GM23338 (cell line): ENCODE data around the gene RAB25. TPM values are rescaled to one million over a fixed set of nuclear protein-coding genes. Genes with fewer than 3 reads are reported as not detected.

Experiments
- ATAC-seq: fragments of 200-7000 bp; cut with Tn5 transposase; 3 replicates; pipeline ENCODE4 v1.9.1; 2020
- DNase-seq: peaks from one replicate; pipeline ENCODE4 v3.0.0-alpha.2; 2015; ENCODE audit warnings: low spot score
- H2AFZ ChIP-seq: fragments of 200-600 bp; sonication (generic); 2 replicates; pipeline ENCODE4 v1.8.0; 2016; ENCODE audit warnings: antibody characterized with exemption, mild to moderate bottlenecking, moderate library complexity
- H3F3A ChIP-seq: fragments of 200-600 bp; sonication (generic); replicated peaks from 2 replicates; pipeline ENCODE4 v1.8.0; 2017; ENCODE audit warnings: antibody characterized with exemption, mixed run types, low read depth
- H3K27ac ChIP-seq: fragments of 200-600 bp; sonication (generic); 2 replicates; pipeline ENCODE4 v1.6.1; 2016; ENCODE audit warnings: low read depth
- H3K27me3 ChIP-seq: fragments of 200-600 bp; sonication (generic); 2 replicates; pipeline ENCODE4 v1.8.0; 2016; ENCODE audit warnings: mild to moderate bottlenecking, mixed run types, moderate library complexity; ENCODE audit not compliant: insufficient read depth
- H3K36me3 ChIP-seq: fragments of 200-600 bp; sonication (generic); 2 replicates; pipeline ENCODE4 v1.8.0; 2016; ENCODE audit warnings: mild to moderate bottlenecking; ENCODE audit not compliant: insufficient read depth
- H3K4me1 ChIP-seq: fragments of 200-600 bp; sonication (generic); 2 replicates; pipeline ENCODE4 v1.8.0; 2016; ENCODE audit warnings: mild to moderate bottlenecking, moderate library complexity; ENCODE audit not compliant: insufficient read depth
- H3K4me2 ChIP-seq: fragments of 200-600 bp; sonication (generic); 2 replicates; pipeline ENCODE4 v1.7.1; 2017; ENCODE audit warnings: mixed run types
- H3K4me3 ChIP-seq: fragments of 200-600 bp; sonication (generic); 2 replicates; pipeline ENCODE4 v1.6.1; 2016; ENCODE audit warnings: mixed run types
- H3K79me2 ChIP-seq: fragments of 200-600 bp; sonication (generic); replicated peaks from 2 replicates; pipeline ENCODE4 v1.8.0; 2017; ENCODE audit warnings: mild to moderate bottlenecking; ENCODE audit not compliant: insufficient read depth
- H3K9me2 ChIP-seq: fragments of 200-600 bp; sonication (generic); 2 replicates; pipeline ENCODE4 v1.8.0; 2017; ENCODE audit not compliant: insufficient read depth
- H4K20me1 ChIP-seq: fragments of 200-600 bp; sonication (generic); replicated peaks from 2 replicates; pipeline ENCODE4 v1.8.0; 2017; ENCODE audit warnings: mild to moderate bottlenecking; ENCODE audit not compliant: insufficient read depth
- H3K27ac Mint-ChIP-seq: 2 replicates; pipeline ENCODE4 v1.8.0; 2020; ENCODE audit warnings: inconsistent platforms, mild to moderate bottlenecking, moderate library complexity, mixed read lengths
- H3K27me3 Mint-ChIP-seq: 3 replicates; pipeline ENCODE4 v1.8.0; 2022; ENCODE audit warnings: low read depth, mild to moderate bottlenecking, moderate library complexity, mixed read lengths, inconsistent platforms; ENCODE audit not compliant: insufficient read depth, poor library complexity
- H3K36me3 Mint-ChIP-seq: 3 replicates; pipeline ENCODE4 v1.8.0; 2021; ENCODE audit warnings: low read depth, mild to moderate bottlenecking, inconsistent platforms, moderate library complexity, mixed read lengths
- H3K4me1 Mint-ChIP-seq: 3 replicates; pipeline ENCODE4 v1.8.0; 2020; ENCODE audit warnings: mild to moderate bottlenecking, inconsistent platforms, mixed read lengths
- H3K4me3 Mint-ChIP-seq: 3 replicates; pipeline ENCODE4 v1.8.0; 2021; ENCODE audit warnings: moderate library complexity, mild to moderate bottlenecking, inconsistent platforms, mixed read lengths
- H3K9me3 Mint-ChIP-seq: 3 replicates; pipeline ENCODE4 v1.8.0; 2020; ENCODE audit warnings: moderate library complexity, mild to moderate bottlenecking, inconsistent platforms, mixed read lengths
- CREB1 ChIP-seq: fragments of 250-450 bp; sonication (Bioruptor Pico); IDR thresholded peaks from 2 replicates; pipeline ENCODE4 v1.5.0; 2020; ENCODE audit warnings: low read depth, mild to moderate bottlenecking, moderate library complexity
- CTCF ChIP-seq, 2 experiments: fragments of 200-600 bp in 1 of 2; sonication (generic) in 1 of 2; conservative IDR thresholded peaks; 2 replicates each; pipeline versions ENCODE4 v1.5.1 to v1.6.1; 2016 to 2017; ENCODE audit warnings: antibody characterized with exemption in 2 of 2, low read depth in 2 of 2, mild to moderate bottlenecking in 2 of 2, moderate library complexity in 1 of 2
- EZH2phosphoT487 ChIP-seq: fragments of 200-600 bp; sonication (generic); IDR thresholded peaks from one replicate; pipeline ENCODE4 v1.8.1; 2018; ENCODE audit warnings: antibody characterized with exemption; ENCODE audit not compliant: unreplicated experiment
- JUNB ChIP-seq: IDR thresholded peaks from one replicate; pipeline ENCODE4 v1.6.1; 2016; ENCODE audit warnings: antibody characterized with exemption; ENCODE audit not compliant: unreplicated experiment
- POLR2AphosphoS5 ChIP-seq: IDR thresholded peaks from 2 replicates; pipeline ENCODE4 v1.6.1; 2016; ENCODE audit warnings: antibody characterized with exemption, low read depth
- REST ChIP-seq: IDR thresholded peaks from one replicate; pipeline ENCODE4 v1.6.1; 2018; ENCODE audit warnings: antibody characterized with exemption; ENCODE audit not compliant: unreplicated experiment
- STAT1 ChIP-seq: IDR thresholded peaks from one replicate; pipeline ENCODE4 v1.6.1; 2016; ENCODE audit warnings: antibody characterized with exemption; ENCODE audit not compliant: unreplicated experiment
- ZNF331 ChIP-seq: fragments of 250-450 bp; sonication (Bioruptor Pico); IDR thresholded peaks from 2 replicates; pipeline ENCODE4 v1.5.0; 2020; ENCODE audit warnings: low read depth, mild to moderate bottlenecking, moderate library complexity
- ZNF462 ChIP-seq: fragments of 250-450 bp; sonication (Bioruptor Pico); IDR thresholded peaks from 2 replicates; pipeline ENCODE4 v1.5.0; 2020; ENCODE audit warnings: mild to moderate bottlenecking, moderate library complexity
- polyA plus RNA-seq: library from polyadenylated mRNA; unstranded; fragments of >200 nt; fragmentation: Nextera tagmentation; extraction: Ambion mirVana; gene quantifications from 2 replicates; pipeline ENCODE4 v1.2.1, GENCODE V29; 2016
- total RNA-seq: library from RNA; depleted of rRNA; stranded (reverse); fragments of >200 nt; shearing (Covaris generic); gene quantifications from 2 replicates; pipeline ENCODE4 v1.2.3, GENCODE V29; 2014

RAB25 gene
- total and polyA plus RNA-seq, 2 experiments from 2014 or later, result 30.0 to 42.7 TPM

GRCh38 chr1:156021954-156022353 lies 39.0 kb upstream of the RAB25 start:
- H3K27me3 ChIP-seq, result no peaks in the 10 kb centered on the region
- TF ChIP-seq EZH2phosphoT487 (no peak), POLR2AphosphoS5 (no peak), JUNB (no peak), ZNF462 (CRISPR knock-in tag) (no peak), REST (no peak), CREB1 (no peak), CTCF (conservative IDR thresholded peaks at IDR 0.05; ENCODE audit: low read depth in 2 of 2) (no peak), STAT1 (no peak), ZNF331 (CRISPR knock-in tag) (no peak)
- H3K36me3 ChIP-seq, result peaks cover 21% of the 10 kb centered on the region
- H3K4me1 ChIP-seq, result peaks cover 8% of the 10 kb centered on the region
- H3K27ac ChIP-seq, result no peak overlapping the region
- peaks cover 33% of the 10 kb centered on the region for H3K36me3 Mint-ChIP-seq
- H3K79me2 ChIP-seq, result peaks cover 28% of the 10 kb centered on the region
- no peaks in the 10 kb centered on the region for H3K9me3 Mint-ChIP-seq
- H3K27ac Mint-ChIP-seq, result no peak overlapping the region
- no peak overlapping the region for H3K4me3 ChIP-seq
- peaks cover 16% of the 10 kb centered on the region for H3K4me1 Mint-ChIP-seq
- no peaks in the 10 kb centered on the region for H3K9me2 ChIP-seq
- no peak overlapping the region for H3K4me2 ChIP-seq
- H3K27me3 Mint-ChIP-seq, result peaks cover 10% of the 10 kb centered on the region
- H3K4me3 Mint-ChIP-seq, result no peak overlapping the region
- H2AFZ ChIP-seq, result no peak overlapping the region
- peaks cover 13% of the 10 kb centered on the region; the same call in 1 of the 2 replicates for H3F3A ChIP-seq
- DNase-seq, result no peak
- no peak for ATAC-seq
- H4K20me1 ChIP-seq, result peaks cover 13% of the 10 kb centered on the region
